ENCODE measurements around the gene EARS2. TPM values are rescaled to one million over a fixed set of nuclear protein-coding genes. Genes with fewer than 3 reads are reported as not detected.

Gene EARS2
- total and polyA plus RNA-seq, 9 of the 15 experiments (the other 6 are each of a cell fraction or from before 2014, with no cell fraction given), result 17.6 to 58.6 (median 36.3) TPM

DNA sequence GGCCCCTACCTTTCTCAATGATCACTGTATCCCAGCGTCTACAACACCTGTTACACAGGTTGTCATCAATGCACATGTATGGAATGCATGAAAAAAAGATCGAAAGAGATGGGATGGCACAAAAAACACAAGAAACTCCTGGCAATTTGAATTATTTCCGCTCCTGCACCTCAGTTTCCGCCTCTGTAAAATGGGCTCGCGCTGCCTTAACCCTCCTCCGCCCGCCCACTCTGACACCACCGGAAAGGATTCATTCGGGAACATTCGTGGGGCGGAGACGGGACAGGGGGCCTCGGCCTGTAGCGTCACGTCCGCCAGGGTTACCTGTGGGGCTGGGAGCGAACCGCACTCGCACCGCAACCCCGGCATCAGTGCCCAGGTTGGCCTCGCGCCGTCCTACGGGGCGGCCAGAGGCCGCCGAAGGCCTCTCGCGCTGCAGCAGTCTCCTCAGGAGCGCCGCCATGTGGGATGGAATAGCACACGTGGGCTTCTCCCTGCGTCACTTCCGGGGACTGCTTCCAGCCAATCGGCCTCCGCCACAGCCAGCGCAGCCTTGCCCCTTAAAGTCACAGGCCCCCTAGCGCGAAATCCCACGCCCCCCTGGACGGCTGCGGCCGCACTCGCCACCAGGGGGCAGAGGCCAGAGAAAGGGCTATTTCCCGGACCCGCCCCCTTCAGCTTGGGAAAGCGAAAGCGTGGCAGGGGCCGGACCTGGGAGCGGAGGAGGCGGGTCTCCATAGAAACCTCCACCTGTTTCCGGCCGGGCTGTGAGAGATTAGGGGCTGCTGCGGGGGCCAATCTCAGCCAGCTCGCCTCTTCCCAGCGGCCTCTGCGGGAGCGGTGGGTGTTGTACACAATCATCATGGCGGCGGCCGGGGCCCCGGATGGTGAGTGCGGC lies at the start of gene EARS2, which contains the start of gene UBFD1 (continued):
- peak; percentile 66 for TF ChIP-seq POLR2AphosphoS5 (IDR thresholded peaks at IDR 0.05; ENCODE audit: control insufficient read depth, insufficient read depth, low read depth, low read length)
- TF ChIP-seq ZC3H11A (IDR thresholded peaks at IDR 0.05; ENCODE audit: low read depth, low read length), result no peak
- TF ChIP-seq, protein P1, sequence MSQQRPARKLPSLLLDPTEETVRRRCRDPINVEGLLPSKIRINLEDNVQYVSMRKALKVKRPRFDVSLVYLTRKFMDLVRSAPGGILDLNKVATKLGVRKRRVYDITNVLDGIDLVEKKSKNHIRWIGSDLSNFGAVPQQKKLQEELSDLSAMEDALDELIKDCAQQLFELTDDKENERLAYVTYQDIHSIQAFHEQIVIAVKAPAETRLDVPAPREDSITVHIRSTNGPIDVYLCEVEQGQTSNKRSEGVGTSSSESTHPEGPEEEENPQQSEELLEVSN (IDR thresholded peaks at IDR 0.05; ENCODE audit: borderline replicate concordance in 1 of 2, extremely low read depth in 1 of 2, insufficient read depth in 1 of 2, insufficient read length in 1 of 2, low read depth in 1 of 2, low read length in 1 of 2, poor library complexity in 1 of 2, severe bottlenecking in 1 of 2), result peak; percentile 74 to 82
- peak; percentile 13 for TF ChIP-seq ASH1L (IDR thresholded peaks at IDR 0.05; ENCODE audit: borderline replicate concordance, low read depth, partially characterized antibody)
- no peak for TF ChIP-seq ZNF184 (CRISPR knock-in tag; IDR thresholded peaks at IDR 0.05)
- peak; percentile 55; the same call in 1 of the 2 replicates for TF ChIP-seq FOXP1 (CRISPR knock-in tag; IDR thresholded peaks at IDR 0.05)
- TF ChIP-seq HDGF (IDR thresholded peaks at IDR 0.05), result peak; percentile 69; the same call in 1 of the 2 replicates
- no peak for TF ChIP-seq U2AF1 (optimal IDR thresholded peaks at IDR 0.05; ENCODE audit: low read depth, low read length)
- TF ChIP-seq TBP (optimal IDR thresholded peaks at IDR 0.05; ENCODE audit: low read depth, low read length), result peak; percentile 67
- TF ChIP-seq GATAD2A (IDR thresholded peaks at IDR 0.05), result no peak
- TF ChIP-seq, protein P2, sequence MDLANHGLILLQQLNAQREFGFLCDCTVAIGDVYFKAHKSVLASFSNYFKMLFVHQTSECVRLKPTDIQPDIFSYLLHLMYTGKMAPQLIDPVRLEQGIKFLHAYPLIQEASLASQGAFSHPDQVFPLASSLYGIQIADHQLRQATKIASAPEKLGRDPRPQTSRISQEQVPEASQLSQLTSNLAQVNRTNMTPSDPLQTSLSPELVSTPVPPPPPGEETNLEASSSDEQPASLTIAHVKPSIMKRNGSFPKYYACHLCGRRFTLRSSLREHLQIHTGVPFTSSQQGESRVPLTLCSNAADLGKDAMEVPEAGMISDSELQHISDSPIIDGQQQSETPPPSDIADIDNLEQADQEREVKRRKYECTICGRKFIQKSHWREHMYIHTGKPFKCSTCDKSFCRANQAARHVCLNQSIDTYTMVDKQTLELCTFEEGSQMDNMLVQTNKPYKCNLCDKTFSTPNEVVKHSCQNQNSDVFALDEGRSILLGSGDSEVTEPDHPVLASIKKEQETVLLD (IDR thresholded peaks at IDR 0.05), result no peak
- TF ChIP-seq ZBTB1 (CRISPR knock-in tag; IDR thresholded peaks at IDR 0.05; ENCODE audit: borderline replicate concordance, low read depth), result 0 out of 2 replicates have a peak, but pooled peaks have one; percentile 52
- TF ChIP-seq GATAD2B (IDR thresholded peaks at IDR 0.05; ENCODE audit: borderline replicate concordance), result 0 out of 2 replicates have a peak, but pooled peaks have one; percentile 15
- no peak for TF ChIP-seq STAT5A (IDR thresholded peaks at IDR 0.05; ENCODE audit: borderline replicate concordance, low read length)
- TF ChIP-seq SP2 (IDR thresholded peaks at IDR 0.05; ENCODE audit: extremely low read depth, low read depth, low read length, poor library complexity, severe bottlenecking), result no peak
- peak; percentile 68 for TF ChIP-seq TCF3 (CRISPR knock-in tag; IDR thresholded peaks at IDR 0.05)
- TF ChIP-seq ZNF75A (CRISPR knock-in tag; IDR thresholded peaks at IDR 0.05), result no peak
- TF ChIP-seq ZNF12 (CRISPR knock-in tag; IDR thresholded peaks at IDR 0.05), result no peak
- no peak for TF ChIP-seq DDX20 (tag; IDR thresholded peaks at IDR 0.05; ENCODE audit: low read depth)
- peak; percentile 70; the same call in 1 of the 2 replicates for TF ChIP-seq OTX1 (CRISPR knock-in tag; IDR thresholded peaks at IDR 0.05)
- TF ChIP-seq, protein P3, sequence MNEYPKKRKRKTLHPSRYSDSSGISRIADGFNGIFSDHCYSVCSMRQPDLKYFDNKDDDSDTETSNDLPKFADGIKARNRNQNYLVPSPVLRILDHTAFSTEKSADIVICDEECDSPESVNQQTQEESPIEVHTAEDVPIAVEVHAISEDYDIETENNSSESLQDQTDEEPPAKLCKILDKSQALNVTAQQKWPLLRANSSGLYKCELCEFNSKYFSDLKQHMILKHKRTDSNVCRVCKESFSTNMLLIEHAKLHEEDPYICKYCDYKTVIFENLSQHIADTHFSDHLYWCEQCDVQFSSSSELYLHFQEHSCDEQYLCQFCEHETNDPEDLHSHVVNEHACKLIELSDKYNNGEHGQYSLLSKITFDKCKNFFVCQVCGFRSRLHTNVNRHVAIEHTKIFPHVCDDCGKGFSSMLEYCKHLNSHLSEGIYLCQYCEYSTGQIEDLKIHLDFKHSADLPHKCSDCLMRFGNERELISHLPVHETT (CRISPR knock-in tag; conservative IDR thresholded peaks at IDR 0.05 in 1 of 2, IDR thresholded peaks at IDR 0.05 in 1 of 2), result peak in 1 of 2 experiments; percentile 81; a peak in 2 of 4 replicates
